ENCODE results near the gene FAN1.

Gene FAN1

GRCh38 chr15:30956216-30957124 lies 52.8 kb downstream of the FAN1 start:
- DNase-seq (ENCODE audit: low read depth in 2 of 2): no peak

DNA sequence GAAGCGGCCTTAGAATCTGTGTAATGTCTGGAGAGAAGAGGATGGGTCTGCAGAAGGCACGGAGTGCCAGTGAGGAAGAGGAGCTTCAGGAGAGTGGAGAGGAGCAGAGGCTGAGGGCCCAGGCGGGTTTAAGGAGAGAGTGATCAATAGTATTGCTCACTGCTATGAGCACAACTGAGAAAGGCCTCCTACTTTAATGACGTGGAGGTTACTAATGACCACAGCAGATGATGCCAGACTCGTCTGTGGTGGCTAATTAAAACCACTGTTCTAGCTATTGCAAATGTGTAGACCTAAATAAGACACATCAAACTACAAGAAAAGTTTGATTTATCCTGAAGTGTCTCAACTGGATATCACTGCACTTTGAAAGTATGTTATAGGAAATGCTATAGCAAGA lies 54.5 kb downstream of the FAN1 start:
- no peak for DNase-seq (ENCODE audit: low read depth in 2 of 2)

DNA sequence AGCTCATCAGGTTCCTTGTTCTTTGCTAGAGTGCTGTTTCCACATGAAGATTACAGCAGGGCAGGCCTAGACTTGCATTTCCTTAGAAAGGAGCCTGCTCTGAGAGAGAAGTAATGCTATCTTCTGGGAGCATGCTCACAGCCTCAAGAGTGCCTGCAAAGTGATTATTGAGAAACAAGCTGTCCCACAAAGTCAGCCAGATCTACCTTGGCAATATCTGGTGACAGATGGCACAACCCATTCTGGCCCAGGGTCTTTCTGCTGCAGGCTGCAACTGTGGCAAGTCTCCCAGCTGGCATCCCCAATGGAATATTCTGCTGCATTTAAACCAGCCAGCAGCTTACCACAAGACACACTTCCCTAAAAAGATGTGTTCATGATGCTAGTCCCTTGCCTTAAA lies 58.4 kb downstream of the FAN1 start:
- no peak for DNase-seq (ENCODE audit: low read depth in 2 of 2)

GRCh38 chr15:30962659-30963058 lies 58.9 kb downstream of the FAN1 start:
- DNase-seq (ENCODE audit: low read depth in 2 of 2): no peak

DNA sequence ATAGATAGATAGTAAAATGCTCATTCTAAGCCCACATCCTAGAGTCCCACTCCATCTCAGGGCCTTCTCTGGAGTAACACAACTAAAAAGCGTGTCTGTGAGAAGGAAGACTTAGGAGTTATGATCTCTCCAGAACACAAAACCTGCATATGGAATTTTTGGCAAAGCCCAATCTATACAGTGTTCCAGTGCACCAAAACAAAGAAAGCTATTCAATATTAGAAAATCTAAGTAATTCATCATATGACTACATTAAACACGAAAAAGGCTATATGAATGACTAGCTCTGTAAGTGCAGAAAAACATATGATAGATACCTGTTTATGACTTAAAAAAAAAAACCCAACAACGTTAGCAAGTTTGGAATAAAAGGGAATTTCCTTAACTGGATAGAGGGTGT lies 60.0 kb downstream of the FAN1 start:
- DNase-seq (ENCODE audit: low read depth in 2 of 2): no peak

DNA sequence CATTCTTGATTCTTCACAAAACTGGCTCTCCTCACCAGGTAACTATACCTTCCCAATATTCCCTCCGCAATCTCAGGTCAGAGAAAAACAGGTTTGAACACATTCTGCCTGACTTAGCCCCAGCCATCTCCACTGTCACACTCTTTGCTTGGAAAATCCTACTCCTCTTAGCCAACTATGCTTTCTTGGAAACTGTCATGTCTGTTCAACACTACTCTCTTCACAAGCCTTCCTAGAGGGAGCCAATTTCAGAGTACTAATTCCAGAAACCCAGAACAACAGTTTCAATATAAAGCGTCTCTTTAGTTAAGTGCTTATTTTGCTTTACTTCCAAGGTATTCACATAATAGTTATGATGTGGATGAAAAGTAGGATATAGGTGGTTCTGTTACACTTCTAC lies 66.0 kb downstream of the FAN1 start:
- no peak for DNase-seq (ENCODE audit: low read depth in 2 of 2)

GRCh38 chr15:30973379-30973778 lies 69.7 kb downstream of the FAN1 start:
- no peak for DNase-seq (ENCODE audit: low read depth in 2 of 2)

DNA sequence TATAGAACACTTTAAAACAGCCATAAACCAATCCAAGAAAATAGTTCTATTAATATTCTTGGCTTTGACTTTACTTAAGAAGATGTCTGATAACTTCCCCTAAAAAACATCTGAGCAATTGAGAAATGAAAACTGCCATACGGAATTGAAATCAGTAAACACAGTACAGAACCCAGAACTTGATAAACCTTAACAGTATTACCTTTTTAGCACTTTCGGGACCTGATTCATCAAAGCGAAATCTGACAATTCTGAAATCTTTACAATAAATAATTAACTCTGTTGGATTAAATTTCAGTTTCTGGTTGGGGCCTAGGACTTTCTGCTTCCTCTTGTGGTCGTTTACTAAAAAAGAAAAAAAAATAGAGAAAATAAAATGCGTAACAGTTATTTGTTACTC lies 70.4 kb downstream of the FAN1 start:
- DNase-seq (ENCODE audit: low read depth in 2 of 2): no peak

DNA sequence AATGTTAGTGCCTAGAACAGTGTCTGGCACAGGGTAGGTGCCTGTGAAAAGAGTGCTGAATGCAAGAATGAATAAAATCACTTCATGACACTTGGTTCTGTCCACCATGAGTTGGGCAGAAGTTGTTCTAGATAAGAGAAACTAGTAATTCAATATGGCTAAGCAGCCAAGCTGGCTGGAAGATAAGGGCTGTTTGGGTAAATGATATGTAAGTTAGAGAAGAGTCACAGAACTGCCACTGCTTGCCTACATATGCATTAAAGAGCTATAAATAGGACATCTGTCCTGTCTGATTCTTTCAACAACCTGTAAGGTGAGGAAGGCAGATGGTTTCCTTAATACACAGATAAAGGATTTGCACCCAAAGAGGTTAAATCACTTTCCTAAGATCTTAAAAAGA lies 74.6 kb downstream of the FAN1 start:
- DNase-seq (ENCODE audit: low read depth in 2 of 2): no peak

- no peak for DNase-seq (ENCODE audit: low read depth in 2 of 2)
Measured at GRCh38 chr15:30979457-30979856, 75.7 kb downstream of the FAN1 start.

- no peak for DNase-seq (ENCODE audit: low read depth in 2 of 2)
Measured at GRCh38 chr15:30984118-30984517, 80.4 kb downstream of the FAN1 start.

DNA sequence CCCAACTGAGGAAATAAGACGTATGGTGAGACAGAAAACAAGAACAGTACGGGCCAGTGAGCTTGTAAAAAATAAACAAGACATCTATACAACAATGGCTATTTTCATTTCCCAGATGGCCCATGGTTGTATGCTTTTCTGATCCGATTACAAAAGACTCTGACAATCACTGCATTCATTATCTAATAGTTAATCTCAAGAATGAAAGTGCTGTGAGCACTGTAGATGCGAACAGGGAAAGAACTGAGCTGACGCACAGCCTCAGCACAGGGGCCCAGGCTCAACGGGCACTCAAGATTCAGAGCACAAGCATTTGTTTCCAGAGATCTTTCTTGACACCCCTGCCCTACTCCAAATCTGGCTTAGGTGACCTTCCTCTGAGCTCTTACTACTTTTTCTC lies 80.8 kb downstream of the FAN1 start:
- DNase-seq (ENCODE audit: low read depth in 2 of 2): no peak

DNA sequence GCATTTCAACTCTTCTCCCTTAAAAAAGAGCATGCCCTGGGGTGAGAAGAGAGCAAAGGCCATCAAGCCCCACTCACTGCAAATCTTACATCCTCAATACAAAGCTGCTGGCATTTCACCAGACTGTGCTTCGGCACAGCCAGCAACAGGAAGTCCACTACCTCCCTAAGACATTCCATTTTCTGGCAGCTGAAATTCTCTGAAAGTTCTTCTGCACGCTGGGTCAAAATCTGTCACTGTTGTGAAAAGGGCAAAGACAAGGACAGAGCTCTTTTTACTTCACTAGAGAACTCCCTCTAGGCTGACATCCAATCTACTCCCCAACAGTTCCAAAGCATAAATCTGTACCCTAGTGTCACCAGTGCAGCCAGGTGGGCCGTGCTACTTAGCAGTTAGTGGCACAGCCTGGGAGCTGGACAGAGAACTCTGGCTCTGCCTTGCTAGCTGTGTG lies 81.4 kb downstream of the FAN1 start:
- no peak for DNase-seq (ENCODE audit: low read depth in 2 of 2)

DNA sequence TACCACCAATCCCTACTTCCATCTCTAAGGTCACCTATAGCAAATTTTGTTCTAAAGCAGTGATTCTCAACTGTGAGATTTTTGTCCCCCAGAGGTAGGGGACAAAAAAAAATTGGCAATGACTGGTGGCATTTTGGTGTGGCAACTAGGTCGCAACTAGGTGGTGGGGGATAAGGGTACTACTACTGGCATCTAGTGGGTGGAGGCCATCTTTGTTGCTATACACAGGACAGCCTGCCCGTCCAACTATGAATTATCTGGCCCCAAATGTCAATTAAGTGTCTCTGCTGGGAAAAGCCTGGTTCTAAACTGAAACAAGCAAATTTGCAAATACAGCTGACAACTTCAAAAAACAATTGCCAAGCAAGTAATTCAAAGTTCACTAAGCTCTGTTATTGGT lies 86.3 kb downstream of the FAN1 start:
- DNase-seq (ENCODE audit: low read depth in 2 of 2): no peak

- no peak for DNase-seq (ENCODE audit: low read depth in 2 of 2)
Measured at GRCh38 chr15:30990446-30991254, 86.9 kb downstream of the FAN1 start.

DNA sequence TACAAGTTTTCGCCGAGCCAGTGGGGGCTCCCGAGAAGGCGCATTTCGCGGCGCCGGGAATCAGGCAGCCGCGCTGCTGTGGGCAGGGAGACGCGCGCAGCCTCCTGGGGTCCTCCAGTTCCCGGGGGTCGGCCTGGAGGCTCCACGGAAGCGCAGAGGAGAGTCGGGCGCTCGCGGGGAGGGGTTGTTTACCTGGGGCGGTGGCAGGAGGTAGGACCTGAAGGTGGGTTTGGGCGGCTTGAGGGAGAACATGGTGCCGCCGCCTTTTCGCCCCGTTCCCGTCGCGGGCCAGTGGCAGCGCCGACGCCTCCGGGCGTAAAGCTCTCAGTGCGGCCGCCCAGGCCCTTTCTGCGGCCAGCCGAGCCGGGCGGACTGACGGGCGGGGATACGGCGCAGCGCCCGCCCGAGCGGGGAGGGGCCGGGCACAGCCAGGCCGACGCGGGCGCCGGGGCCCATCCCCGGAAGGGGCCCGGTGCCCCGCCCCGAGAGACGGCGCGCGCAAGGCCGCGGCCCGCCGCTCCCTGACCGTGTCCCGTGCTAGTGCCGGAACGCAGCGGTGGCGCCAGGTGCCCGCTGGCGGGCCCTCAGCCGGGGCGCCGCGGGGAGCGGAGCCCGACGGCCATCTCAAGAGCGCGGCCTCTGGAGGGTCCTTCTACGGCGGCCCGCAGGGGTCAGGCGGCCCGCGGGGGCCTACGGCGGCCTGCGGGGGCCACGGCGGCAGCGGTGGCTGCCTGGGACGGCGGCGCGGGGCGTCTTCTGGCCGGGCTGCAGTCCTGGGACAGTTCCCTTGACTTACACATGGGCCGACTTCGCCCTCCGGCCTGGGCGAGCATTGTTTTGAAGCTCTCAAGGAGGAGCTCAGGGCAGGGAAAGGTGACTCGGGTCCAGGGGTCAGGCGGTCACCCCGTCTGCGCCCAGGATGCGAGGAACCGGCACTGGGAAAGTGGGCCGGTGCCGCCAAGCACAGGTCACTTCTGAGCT lies 87.8 kb downstream of the FAN1 start, which contains the start of gene MTMR10:
Gene MTMR10 (minus strand): TSS at position 374 of the 981 bp plus-strand sequence. CDS start 122 bp downstream, at position 252.
- DNase-seq (ENCODE audit: low read depth in 2 of 2): peak; percentile 25 to 45

DNA sequence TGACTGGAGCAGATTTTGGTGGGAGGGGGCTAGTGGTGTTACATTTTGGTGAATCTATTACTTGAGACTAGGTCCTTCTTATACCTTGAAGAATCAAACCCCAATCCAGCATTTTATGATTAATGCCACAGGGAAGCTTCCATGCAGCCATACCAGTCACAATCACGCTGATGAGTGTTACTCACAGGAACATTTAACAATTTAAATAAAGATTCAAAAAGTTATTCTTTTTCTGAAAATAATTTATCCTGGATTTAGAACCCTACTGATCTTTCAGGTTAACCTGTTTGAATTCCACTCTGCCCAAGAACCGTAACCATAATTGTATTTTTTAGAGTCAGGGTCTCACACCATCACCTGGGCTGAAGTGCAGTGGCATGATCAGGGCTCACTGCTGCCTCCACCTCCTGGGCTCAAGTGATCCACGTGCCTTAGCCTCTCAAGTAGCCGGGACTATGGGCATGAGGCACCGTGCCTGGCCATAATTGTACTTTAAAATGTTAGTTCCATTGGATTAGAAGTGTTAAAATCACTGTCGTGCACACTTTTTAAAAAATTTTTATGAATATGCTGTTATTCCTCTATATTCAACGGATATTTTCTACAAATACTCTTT lies 88.6 kb downstream of the FAN1 start:
- DNase-seq (ENCODE audit: low read depth in 2 of 2): no peak
